SK-N-SH treated with all-trans-retinoic acid at 6 μM for 48 hours (cell line): ENCODE results near the gene IFI44L.
A peak's percentile ranks its signal among the peaks of the same experiment; 100 is the strongest.

Experiments
- ATAC-seq: fragments of 200-7000 bp; cut with Tn5 transposase; 3 replicates; pipeline ENCODE4 v1.9.1; 2020; ENCODE audit warnings: mild to moderate bottlenecking, moderate library complexity
- ARNTL ChIP-seq: fragments of 450-650 bp; formaldehyde crosslinking; IDR thresholded peaks from 2 replicates; pipeline ENCODE4 v1.5.0; 2020; ENCODE audit warnings: low read depth, mild to moderate bottlenecking, moderate library complexity, borderline replicate concordance
- BACH2 ChIP-seq: fragments of 250-450 bp; sonication (Bioruptor Pico); IDR thresholded peaks from 2 replicates; pipeline ENCODE4 v1.9.0; 2021; ENCODE audit warnings: mild to moderate bottlenecking, borderline replicate concordance
- CREB5 ChIP-seq: fragments of 250-450 bp; sonication (Bioruptor Pico); IDR thresholded peaks from 2 replicates; pipeline ENCODE4 v1.5.1; 2020; ENCODE audit warnings: low read depth, mild to moderate bottlenecking, moderate library complexity
- CSDC2 ChIP-seq: fragments of 250-450 bp; sonication (Bioruptor Pico); IDR thresholded peaks from 2 replicates; pipeline ENCODE4 v1.5.0; 2020; ENCODE audit warnings: mild to moderate bottlenecking, moderate library complexity
- ESRRG ChIP-seq: fragments of 250-450 bp; sonication (Bioruptor Pico); IDR thresholded peaks from 2 replicates; pipeline ENCODE4 v1.6.1; 2021; ENCODE audit warnings: mild to moderate bottlenecking
- GLIS3 ChIP-seq: fragments of 250-450 bp; sonication (Bioruptor Pico); IDR thresholded peaks from 2 replicates; pipeline ENCODE4 v1.5.0; 2020; ENCODE audit warnings: mild to moderate bottlenecking, moderate library complexity
- ISL1 ChIP-seq: fragments of 250-450 bp; sonication (Bioruptor Pico); IDR thresholded peaks from 2 replicates; pipeline ENCODE4 v2.1.2; 2022; ENCODE audit warnings: mild to moderate bottlenecking, moderate library complexity
- OSR1 ChIP-seq: fragments of 250-450 bp; sonication (Bioruptor Pico); IDR thresholded peaks from 2 replicates; pipeline ENCODE4 v1.8.0; 2022; ENCODE audit warnings: moderate library complexity, mild to moderate bottlenecking, inconsistent platforms
- PATZ1 ChIP-seq: fragments of 250-450 bp; sonication (Bioruptor Pico); IDR thresholded peaks from 2 replicates; pipeline ENCODE4 v1.8.0; 2020; ENCODE audit warnings: mild to moderate bottlenecking, moderate library complexity, borderline replicate concordance
- POU6F1 ChIP-seq: fragments of 250-450 bp; sonication (Bioruptor Pico); IDR thresholded peaks from 2 replicates; pipeline ENCODE4 v1.8.0; 2021; ENCODE audit warnings: low read depth, mild to moderate bottlenecking, moderate library complexity, borderline replicate concordance
- PPARA ChIP-seq: fragments of 250-450 bp; sonication (Bioruptor Pico); IDR thresholded peaks from 2 replicates; pipeline ENCODE4 v1.5.0; 2020; ENCODE audit warnings: mild to moderate bottlenecking, borderline replicate concordance
- TCF4 ChIP-seq: fragments of 250-450 bp; sonication (Bioruptor Pico); IDR thresholded peaks from 2 replicates; pipeline ENCODE4 v1.8.0; 2021; ENCODE audit warnings: mild to moderate bottlenecking, moderate library complexity, borderline replicate concordance
- TOX ChIP-seq: fragments of 250-450 bp; sonication (Bioruptor Pico); IDR thresholded peaks from 2 replicates; pipeline ENCODE4 v1.8.0; 2021; ENCODE audit warnings: mild to moderate bottlenecking, moderate library complexity, borderline replicate concordance
- TSHZ2 ChIP-seq: fragments of 250-450 bp; sonication (Bioruptor Pico); IDR thresholded peaks from 2 replicates; pipeline ENCODE4 v1.5.0; 2020; ENCODE audit warnings: mild to moderate bottlenecking, moderate library complexity
- ZC3H10 ChIP-seq: fragments of 250-450 bp; sonication (Bioruptor Pico); IDR thresholded peaks from 2 replicates; pipeline ENCODE4 v1.5.1; 2021; ENCODE audit warnings: mild to moderate bottlenecking, moderate library complexity
- ZFP3 ChIP-seq: fragments of 250-450 bp; sonication (Bioruptor Pico); IDR thresholded peaks from 2 replicates; pipeline ENCODE4 v1.5.0; 2020; ENCODE audit warnings: mild to moderate bottlenecking, moderate library complexity
- ZNF70 ChIP-seq: fragments of 450-650 bp; formaldehyde crosslinking; IDR thresholded peaks from 2 replicates; pipeline ENCODE4 v1.5.0; 2020; ENCODE audit warnings: mild to moderate bottlenecking, moderate library complexity
- ZNF8 ChIP-seq: fragments of 450-650 bp; formaldehyde crosslinking; IDR thresholded peaks from 2 replicates; pipeline ENCODE4 v1.5.0; 2020; ENCODE audit warnings: mild to moderate bottlenecking, moderate library complexity
- TF ChIP-seq, protein P1 (sequence below): fragments of 250-450 bp; sonication (Bioruptor Pico); IDR thresholded peaks from 2 replicates; pipeline ENCODE4 v1.5.1; 2021; ENCODE audit warnings: mild to moderate bottlenecking, moderate library complexity

The IFI44L gene

GRCh38 chr1:78665809-78666208, 45.6 kb downstream of the IFI44L start:
- no peak for ATAC-seq
- no peak for TF ChIP-seq CREB5 (CRISPR knock-in tag)
- TF ChIP-seq ZNF70 (CRISPR knock-in tag), result no peak
- TF ChIP-seq GLIS3 (CRISPR knock-in tag), result no peak
- no peak for TF ChIP-seq TSHZ2
- TF ChIP-seq TOX (CRISPR knock-in tag), result no peak
- no peak for TF ChIP-seq PPARA (CRISPR knock-in tag)
- TF ChIP-seq ZNF8 (CRISPR knock-in tag), result no peak
- no peak for TF ChIP-seq ESRRG (CRISPR knock-in tag)
- TF ChIP-seq PATZ1 (CRISPR knock-in tag), result no peak
- TF ChIP-seq, protein P1, sequence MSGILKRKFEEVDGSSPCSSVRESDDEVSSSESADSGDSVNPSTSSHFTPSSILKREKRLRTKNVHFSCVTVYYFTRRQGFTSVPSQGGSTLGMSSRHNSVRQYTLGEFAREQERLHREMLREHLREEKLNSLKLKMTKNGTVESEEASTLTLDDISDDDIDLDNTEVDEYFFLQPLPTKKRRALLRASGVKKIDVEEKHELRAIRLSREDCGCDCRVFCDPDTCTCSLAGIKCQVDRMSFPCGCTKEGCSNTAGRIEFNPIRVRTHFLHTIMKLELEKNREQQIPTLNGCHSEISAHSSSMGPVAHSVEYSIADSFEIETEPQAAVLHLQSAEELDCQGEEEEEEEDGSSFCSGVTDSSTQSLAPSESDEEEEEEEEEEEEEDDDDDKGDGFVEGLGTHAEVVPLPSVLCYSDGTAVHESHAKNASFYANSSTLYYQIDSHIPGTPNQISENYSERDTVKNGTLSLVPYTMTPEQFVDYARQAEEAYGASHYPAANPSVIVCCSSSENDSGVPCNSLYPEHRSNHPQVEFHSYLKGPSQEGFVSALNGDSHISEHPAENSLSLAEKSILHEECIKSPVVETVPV, result no peak
- TF ChIP-seq ZFP3, result no peak
- TF ChIP-seq BACH2 (CRISPR knock-in tag), result no peak
- TF ChIP-seq ZC3H10, result no peak
- TF ChIP-seq CSDC2 (CRISPR knock-in tag), result no peak

DNA sequence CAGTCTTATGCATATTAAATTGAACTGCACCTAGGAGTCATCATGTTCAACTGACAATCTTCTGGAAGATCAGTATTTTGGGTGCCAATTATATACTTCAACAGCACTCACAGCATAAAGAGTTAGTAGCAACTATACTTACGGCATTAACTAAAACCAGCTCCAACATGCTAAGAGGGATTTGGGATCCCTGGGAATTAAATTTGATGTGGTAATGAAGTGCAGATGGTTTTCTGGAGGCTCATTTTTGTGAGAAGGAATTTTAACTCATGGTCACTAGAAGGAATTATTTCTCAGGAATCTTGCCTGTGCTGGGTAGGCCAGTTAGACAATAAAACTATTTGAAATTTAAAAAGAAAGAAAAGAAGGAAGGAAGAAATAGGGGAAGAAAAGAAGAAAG, 47.7 kb downstream of the IFI44L start:
- TF ChIP-seq CSDC2 (CRISPR knock-in tag) (no peak), OSR1 (CRISPR knock-in tag) (no peak), ISL1 (CRISPR knock-in tag) (no peak), PPARA (CRISPR knock-in tag) (no peak), TOX (CRISPR knock-in tag) (no peak), ARNTL (CRISPR knock-in tag) (no peak), ESRRG (CRISPR knock-in tag) (no peak), ZC3H10 (no peak), POU6F1 (no peak), TSHZ2 (no peak), TCF4 (CRISPR knock-in tag) (no peak)
- TF ChIP-seq, protein P1, result no peak
- ATAC-seq, result peak; percentile 54; the same call in 2 of the 3 replicates
